GM23338 (cell line): Measurements from ENCODE around the gene KRT17. TPM values are rescaled to one million over a fixed set of nuclear protein-coding genes. Genes with fewer than 3 reads are reported as not detected.

ENCODE experiments used
- EZH2 ChIP-seq: fragments of 200-600 bp; sonication (generic); IDR thresholded peaks from one replicate; pipeline ENCODE4 v1.8.0; 2017; ENCODE audit warnings: antibody characterized with exemption, mild to moderate bottlenecking, low read depth; ENCODE audit not compliant: unreplicated experiment
- STAT1 ChIP-seq: IDR thresholded peaks from one replicate; pipeline ENCODE4 v1.6.1; 2016; ENCODE audit warnings: antibody characterized with exemption; ENCODE audit not compliant: unreplicated experiment
- ZNF331 ChIP-seq: fragments of 250-450 bp; sonication (Bioruptor Pico); IDR thresholded peaks from 2 replicates; pipeline ENCODE4 v1.5.0; 2020; ENCODE audit warnings: low read depth, mild to moderate bottlenecking, moderate library complexity
- polyA plus RNA-seq: library from polyadenylated mRNA; unstranded; fragments of >200 nt; fragmentation: Nextera tagmentation; extraction: Ambion mirVana; gene quantifications from 2 replicates; pipeline ENCODE4 v1.2.1, GENCODE V29; 2016
- total RNA-seq: library from RNA; depleted of rRNA; stranded (reverse); fragments of >200 nt; shearing (Covaris generic); gene quantifications from 2 replicates; pipeline ENCODE4 v1.2.3, GENCODE V29; 2014
- TF ChIP-seq, protein P1 (sequence below): fragments of 250-450 bp; sonication (Bioruptor Pico); IDR thresholded peaks from 2 replicates; pipeline ENCODE4 v1.5.0; 2020; ENCODE audit warnings: mild to moderate bottlenecking, moderate library complexity
- TF ChIP-seq, protein P2 (sequence below): IDR thresholded peaks from one replicate; pipeline ENCODE4 v1.6.1; 2018; ENCODE audit warnings: antibody characterized with exemption; ENCODE audit not compliant: unreplicated experiment

KRT17 gene
- total and polyA plus RNA-seq, 2 experiments from 2014 or later, result 0.63 to 1.8 TPM

DNA sequence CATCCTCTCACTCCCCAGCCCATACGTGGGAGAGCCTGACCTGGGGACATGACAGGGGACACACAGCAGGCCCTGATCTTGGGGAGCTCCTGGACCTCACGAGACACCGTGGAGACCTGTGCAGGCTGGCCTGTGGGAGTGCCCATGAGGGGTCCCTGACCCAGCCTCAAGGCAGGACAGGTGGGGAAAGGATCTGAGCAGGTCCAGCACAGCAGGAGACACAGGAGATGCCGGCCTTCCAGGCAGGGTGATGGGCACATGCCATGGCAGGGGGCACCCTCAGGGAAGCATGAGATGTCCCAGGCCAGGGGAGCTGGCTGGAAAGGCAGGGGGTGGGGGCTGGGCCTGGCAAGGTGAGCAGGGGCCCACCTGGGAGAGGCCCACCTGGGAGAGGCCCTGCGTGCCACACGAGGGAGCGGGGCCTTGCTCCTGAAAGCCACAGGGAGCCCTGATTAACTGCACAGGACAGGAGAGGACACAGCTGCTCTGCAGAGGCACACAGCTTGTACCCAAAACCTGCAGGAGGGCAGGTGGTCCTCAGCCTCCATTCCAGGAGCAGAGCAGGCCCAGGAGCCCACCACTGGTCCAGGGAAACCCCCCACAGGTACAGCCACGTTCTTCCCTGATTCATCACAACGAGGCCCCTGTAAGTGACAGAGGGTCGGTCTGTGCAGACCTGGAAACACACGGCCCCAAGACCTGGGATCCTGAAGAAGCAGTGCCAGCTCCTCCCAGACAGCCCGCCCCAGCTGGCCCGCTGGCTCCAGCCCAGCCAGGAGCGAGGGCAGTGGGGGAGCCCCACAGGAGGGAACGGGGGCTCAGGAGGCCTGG is 26.6 kb upstream of the KRT17 start (continued):
- TF ChIP-seq, protein P1, sequence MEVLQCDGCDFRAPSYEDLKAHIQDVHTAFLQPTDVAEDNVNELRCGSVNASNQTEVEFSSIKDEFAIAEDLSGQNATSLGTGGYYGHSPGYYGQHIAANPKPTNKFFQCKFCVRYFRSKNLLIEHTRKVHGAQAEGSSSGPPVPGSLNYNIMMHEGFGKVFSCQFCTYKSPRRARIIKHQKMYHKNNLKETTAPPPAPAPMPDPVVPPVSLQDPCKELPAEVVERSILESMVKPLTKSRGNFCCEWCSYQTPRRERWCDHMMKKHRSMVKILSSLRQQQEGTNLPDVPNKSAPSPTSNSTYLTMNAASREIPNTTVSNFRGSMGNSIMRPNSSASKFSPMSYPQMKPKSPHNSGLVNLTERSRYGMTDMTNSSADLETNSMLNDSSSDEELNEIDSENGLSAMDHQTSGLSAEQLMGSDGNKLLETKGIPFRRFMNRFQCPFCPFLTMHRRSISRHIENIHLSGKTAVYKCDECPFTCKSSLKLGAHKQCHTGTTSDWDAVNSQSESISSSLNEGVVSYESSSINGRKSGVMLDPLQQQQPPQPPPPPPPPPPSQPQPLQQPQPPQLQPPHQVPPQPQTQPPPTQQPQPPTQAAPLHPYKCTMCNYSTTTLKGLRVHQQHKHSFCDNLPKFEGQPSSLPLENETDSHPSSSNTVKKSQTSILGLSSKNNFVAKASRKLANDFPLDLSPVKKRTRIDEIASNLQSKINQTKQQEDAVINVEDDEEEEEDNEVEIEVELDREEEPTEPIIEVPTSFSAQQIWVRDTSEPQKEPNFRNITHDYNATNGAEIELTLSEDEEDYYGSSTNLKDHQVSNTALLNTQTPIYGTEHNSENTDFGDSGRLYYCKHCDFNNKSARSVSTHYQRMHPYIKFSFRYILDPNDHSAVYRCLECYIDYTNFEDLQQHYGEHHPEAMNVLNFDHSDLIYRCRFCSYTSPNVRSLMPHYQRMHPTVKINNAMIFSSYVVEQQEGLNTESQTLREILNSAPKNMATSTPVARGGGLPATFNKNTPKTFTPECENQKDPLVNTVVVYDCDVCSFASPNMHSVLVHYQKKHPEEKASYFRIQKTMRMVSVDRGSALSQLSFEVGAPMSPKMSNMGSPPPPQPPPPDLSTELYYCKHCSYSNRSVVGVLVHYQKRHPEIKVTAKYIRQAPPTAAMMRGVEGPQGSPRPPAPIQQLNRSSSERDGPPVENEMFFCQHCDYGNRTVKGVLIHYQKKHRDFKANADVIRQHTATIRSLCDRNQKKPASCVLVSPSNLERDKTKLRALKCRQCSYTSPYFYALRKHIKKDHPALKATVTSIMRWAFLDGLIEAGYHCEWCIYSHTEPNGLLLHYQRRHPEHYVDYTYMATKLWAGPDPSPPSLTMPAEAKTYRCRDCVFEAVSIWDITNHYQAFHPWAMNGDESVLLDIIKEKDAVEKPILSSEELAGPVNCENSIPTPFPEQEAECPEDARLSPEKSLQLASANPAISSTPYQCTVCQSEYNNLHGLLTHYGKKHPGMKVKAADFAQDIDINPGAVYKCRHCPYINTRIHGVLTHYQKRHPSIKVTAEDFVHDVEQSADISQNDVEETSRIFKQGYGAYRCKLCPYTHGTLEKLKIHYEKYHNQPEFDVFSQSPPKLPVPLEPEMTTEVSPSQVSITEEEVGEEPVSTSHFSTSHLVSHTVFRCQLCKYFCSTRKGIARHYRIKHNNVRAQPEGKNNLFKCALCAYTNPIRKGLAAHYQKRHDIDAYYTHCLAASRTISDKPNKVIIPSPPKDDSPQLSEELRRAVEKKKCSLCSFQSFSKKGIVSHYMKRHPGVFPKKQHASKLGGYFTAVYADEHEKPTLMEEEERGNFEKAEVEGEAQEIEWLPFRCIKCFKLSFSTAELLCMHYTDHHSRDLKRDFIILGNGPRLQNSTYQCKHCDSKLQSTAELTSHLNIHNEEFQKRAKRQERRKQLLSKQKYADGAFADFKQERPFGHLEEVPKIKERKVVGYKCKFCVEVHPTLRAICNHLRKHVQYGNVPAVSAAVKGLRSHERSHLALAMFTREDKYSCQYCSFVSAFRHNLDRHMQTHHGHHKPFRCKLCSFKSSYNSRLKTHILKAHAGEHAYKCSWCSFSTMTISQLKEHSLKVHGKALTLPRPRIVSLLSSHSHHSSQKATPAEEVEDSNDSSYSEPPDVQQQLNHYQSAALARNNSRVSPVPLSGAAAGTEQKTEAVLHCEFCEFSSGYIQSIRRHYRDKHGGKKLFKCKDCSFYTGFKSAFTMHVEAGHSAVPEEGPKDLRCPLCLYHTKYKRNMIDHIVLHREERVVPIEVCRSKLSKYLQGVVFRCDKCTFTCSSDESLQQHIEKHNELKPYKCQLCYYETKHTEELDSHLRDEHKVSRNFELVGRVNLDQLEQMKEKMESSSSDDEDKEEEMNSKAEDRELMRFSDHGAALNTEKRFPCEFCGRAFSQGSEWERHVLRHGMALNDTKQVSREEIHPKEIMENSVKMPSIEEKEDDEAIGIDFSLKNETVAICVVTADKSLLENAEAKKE (CRISPR knock-in tag), result no peak
- no peak for TF ChIP-seq STAT1
- TF ChIP-seq, protein P2, sequence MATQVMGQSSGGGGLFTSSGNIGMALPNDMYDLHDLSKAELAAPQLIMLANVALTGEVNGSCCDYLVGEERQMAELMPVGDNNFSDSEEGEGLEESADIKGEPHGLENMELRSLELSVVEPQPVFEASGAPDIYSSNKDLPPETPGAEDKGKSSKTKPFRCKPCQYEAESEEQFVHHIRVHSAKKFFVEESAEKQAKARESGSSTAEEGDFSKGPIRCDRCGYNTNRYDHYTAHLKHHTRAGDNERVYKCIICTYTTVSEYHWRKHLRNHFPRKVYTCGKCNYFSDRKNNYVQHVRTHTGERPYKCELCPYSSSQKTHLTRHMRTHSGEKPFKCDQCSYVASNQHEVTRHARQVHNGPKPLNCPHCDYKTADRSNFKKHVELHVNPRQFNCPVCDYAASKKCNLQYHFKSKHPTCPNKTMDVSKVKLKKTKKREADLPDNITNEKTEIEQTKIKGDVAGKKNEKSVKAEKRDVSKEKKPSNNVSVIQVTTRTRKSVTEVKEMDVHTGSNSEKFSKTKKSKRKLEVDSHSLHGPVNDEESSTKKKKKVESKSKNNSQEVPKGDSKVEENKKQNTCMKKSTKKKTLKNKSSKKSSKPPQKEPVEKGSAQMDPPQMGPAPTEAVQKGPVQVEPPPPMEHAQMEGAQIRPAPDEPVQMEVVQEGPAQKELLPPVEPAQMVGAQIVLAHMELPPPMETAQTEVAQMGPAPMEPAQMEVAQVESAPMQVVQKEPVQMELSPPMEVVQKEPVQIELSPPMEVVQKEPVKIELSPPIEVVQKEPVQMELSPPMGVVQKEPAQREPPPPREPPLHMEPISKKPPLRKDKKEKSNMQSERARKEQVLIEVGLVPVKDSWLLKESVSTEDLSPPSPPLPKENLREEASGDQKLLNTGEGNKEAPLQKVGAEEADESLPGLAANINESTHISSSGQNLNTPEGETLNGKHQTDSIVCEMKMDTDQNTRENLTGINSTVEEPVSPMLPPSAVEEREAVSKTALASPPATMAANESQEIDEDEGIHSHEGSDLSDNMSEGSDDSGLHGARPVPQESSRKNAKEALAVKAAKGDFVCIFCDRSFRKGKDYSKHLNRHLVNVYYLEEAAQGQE, result no peak
- TF ChIP-seq ZNF331 (CRISPR knock-in tag), result no peak
- TF ChIP-seq EZH2, result no peak
